Mucosa of descending colon (tissue), 3 donors: ENCODE data around the gene KLHL24. TPM values are rescaled to one million over a fixed set of nuclear protein-coding genes. Genes with fewer than 3 reads are reported as not detected.
"Not testable (repeated sequence)": the region's sequence is repeated elsewhere in the genome, so short reads cannot be mapped to it uniquely, and the experiment has no call there.

ENCODE experiments used
- ATAC-seq: fragments of 200-7000 bp; cut with Tn5 transposase; one replicate; pipeline ENCODE4 v1.9.1; 2020; ENCODE audit warnings: mild to moderate bottlenecking, moderate library complexity
- DNase-seq, 3 donors: peaks; one replicate each; pipeline ENCODE4 v3.0.0-alpha.2; 2020
- H3K36me3 ChIP-seq: fragments of 200-600 bp; one replicate; pipeline ENCODE4 v1.8.0; 2021; ENCODE audit warnings: low read depth, mild to moderate bottlenecking
- H3K4me1 ChIP-seq: fragments of 200-600 bp; one replicate; pipeline ENCODE4 v1.8.0; 2021; ENCODE audit warnings: low read depth, mild to moderate bottlenecking
- H3K4me3 ChIP-seq: fragments of 200-600 bp; one replicate; pipeline ENCODE4 v1.8.0; 2021; ENCODE audit warnings: mild to moderate bottlenecking
- H3K9me3 ChIP-seq: fragments of 200-600 bp; one replicate; pipeline ENCODE4 v1.8.0; 2021; ENCODE audit warnings: mild to moderate bottlenecking
- intact Hi-C, 2 donors: fragments of 100-400 bp; cut with DNase I in 1 of 2; cut with micrococcal nuclease in 1 of 2; formaldehyde crosslinking; loops; one replicate each; pipeline versions ENCODE4 v1.11.0 to v1.11.1; 2022; cut with DNase I, micrococcal nuclease
- total RNA-seq, 3 donors: library from RNA; stranded (reverse); fragmentation: NEBNext Ultra II Directional in 2 of 3; extraction: Animal tissue kit (Norgen Biotek cat#: 25700) in 2 of 3; gene quantifications; one replicate each; pipeline versions ENCODE4 v1.2.1 to v1.2.4, GENCODE V29; 2021 to 2023
- TF ChIP-seq, protein P1 (sequence below): fragments of 200-600 bp; IDR thresholded peaks from one replicate; pipeline ENCODE4 v1.8.0; 2022; ENCODE audit warnings: antibody characterized with exemption, mild to moderate bottlenecking
- donor health status: DM: no; HTN: no; CAD: no; lungs with moderate emphysema.
- donor health status: DM: no; HTN: no; CAD: no.
- donor health status: DM: no; HTN: yes; CAD: no.

KLHL24 gene
- total RNA-seq, 3 donors from 2014 or later, result 45.3 to 99.2 (median 69.9) TPM

DNA sequence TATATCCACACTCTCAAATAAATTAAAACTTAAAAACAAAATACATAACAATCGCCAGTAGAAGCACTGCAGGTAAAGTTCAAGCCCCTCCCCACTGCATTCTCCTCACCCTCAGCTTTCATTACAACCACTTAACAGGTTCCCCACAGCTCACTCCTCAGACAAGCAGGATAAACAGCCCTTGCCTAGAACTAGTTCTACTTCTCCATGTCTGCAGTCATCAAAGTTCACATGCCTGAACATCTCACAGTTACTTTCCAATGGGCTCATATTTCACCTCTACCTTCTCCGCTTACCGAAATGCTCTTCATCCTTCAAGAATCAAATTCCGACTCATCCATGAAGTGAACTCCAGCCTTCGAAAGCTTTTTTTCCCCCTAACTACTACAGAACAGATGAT lies 66.3 kb downstream of the KLHL24 start:
- H3K4me1 ChIP-seq, result peaks cover 8% of the 10 kb centered on the region
- DNase-seq, result no peak
- H3K4me3 ChIP-seq, result no peak overlapping the region
- H3K36me3 ChIP-seq, result no peaks in the 10 kb centered on the region
- intact Hi-C loops, result no loop called here
- ATAC-seq, result no peak
- no peaks in the 10 kb centered on the region for H3K9me3 ChIP-seq
- TF ChIP-seq, protein P1, sequence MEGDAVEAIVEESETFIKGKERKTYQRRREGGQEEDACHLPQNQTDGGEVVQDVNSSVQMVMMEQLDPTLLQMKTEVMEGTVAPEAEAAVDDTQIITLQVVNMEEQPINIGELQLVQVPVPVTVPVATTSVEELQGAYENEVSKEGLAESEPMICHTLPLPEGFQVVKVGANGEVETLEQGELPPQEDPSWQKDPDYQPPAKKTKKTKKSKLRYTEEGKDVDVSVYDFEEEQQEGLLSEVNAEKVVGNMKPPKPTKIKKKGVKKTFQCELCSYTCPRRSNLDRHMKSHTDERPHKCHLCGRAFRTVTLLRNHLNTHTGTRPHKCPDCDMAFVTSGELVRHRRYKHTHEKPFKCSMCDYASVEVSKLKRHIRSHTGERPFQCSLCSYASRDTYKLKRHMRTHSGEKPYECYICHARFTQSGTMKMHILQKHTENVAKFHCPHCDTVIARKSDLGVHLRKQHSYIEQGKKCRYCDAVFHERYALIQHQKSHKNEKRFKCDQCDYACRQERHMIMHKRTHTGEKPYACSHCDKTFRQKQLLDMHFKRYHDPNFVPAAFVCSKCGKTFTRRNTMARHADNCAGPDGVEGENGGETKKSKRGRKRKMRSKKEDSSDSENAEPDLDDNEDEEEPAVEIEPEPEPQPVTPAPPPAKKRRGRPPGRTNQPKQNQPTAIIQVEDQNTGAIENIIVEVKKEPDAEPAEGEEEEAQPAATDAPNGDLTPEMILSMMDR, result no peak

DNA sequence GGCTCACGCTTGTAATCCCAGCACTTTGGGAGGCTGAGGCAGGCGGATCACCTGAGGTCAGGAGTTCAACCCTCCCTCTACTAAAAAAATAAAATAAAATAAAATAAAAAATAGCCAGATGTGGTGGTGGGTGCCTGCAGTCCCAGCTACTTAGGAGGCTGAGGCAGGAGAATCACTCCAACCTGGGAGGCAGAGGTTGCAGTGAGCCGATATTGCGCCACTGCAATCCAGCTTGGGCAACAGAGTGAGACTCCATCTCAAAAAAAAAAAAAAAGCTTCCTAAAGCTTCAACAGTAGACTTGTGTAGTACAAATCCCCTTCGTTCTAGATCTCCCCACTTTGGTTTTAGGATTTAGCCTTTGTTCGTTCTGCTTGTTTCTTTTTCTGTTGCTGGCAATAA lies 68.5 kb downstream of the KLHL24 start:
- H3K4me1 ChIP-seq, intact Hi-C loops: not testable (repeated sequence)

DNA sequence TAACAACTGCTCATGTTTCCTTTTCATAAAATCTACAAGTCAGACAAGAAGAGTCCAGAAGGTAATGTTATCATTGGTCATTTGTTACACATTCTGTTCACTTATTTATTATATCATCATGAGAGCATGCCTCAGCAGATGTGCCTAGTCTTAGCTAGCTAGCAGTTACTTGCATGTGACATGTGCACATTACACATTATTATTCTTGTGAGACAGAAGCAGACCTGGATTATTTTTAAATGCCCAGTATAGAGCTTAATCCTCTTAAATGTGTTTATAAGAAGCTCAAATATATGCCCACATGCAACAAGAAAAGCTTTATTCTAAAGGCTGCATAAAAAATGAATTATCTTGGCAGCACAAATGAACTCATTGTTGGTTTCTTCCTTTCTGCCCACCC lies 74.8 kb downstream of the KLHL24 start:
- ATAC-seq (no peak), DNase-seq (no peak)
- H3K9me3 ChIP-seq, result no peaks in the 10 kb centered on the region
- H3K4me3 ChIP-seq, result no peak overlapping the region
- no peaks in the 10 kb centered on the region for H3K4me1 ChIP-seq
- TF ChIP-seq, protein P1, result no peak
- intact Hi-C loops, result no loop called here
- H3K36me3 ChIP-seq, result no peaks in the 10 kb centered on the region

More for the DNA sequence above, 68.5 kb downstream of the KLHL24 start:
- H3K9me3 ChIP-seq, H3K4me3 ChIP-seq, ATAC-seq, H3K36me3 ChIP-seq, DNase-seq: not testable (repeated sequence)

DNA sequence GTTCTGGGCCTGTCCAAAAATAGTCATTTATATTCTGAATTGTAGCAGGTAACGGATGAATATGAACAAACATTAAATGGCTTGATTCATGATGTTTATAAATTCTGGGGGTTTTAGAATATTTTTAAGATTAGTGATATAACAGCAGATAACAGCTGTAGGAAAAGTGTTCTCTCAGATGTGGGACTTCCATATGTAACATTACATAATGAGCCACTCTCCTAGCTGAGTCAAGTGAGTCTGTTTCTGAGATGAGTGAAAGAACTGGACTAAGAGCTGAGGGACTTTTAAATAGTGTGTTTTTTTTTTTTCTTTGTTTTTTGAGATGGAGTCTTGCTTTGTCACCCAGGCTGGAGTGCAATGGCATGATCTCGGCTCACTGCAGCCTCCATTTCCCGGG lies 76.1 kb downstream of the KLHL24 start:
- no peak for ATAC-seq
- TF ChIP-seq, protein P1, result no peak
- intact Hi-C loops, result no loop called here

DNA sequence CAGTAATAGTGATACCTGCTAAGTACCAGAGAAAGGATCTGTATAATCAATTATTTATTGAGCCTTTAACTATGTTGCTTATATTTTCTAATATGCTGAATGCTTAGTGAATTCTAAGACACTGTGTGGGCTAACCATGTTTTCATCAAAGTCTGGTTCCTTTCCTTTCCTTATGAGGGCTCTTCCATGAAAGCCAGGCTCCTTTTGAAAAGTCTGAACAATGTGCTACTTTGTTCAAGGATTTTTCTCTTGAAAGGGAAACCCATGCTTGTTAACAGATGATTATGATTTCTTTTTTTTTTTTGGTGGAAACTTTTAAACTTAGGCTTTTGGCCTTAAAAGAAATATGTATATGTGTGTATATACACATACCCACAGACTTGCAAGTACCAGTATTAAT lies 79.2 kb downstream of the KLHL24 start:
- DNase-seq (no peak), ATAC-seq (no peak)
- TF ChIP-seq, protein P1, result no peak
- Histone ChIP-seq H3K9me3 (no peaks in the 10 kb centered on the region), H3K4me1 (no peaks in the 10 kb centered on the region), H3K36me3 (no peaks in the 10 kb centered on the region), H3K4me3 (no peak overlapping the region)
- intact Hi-C loops, result no loop called here

More for the DNA sequence above, 76.1 kb downstream of the KLHL24 start:
- Histone ChIP-seq H3K9me3 (no peaks in the 10 kb centered on the region), H3K4me3 (no peak overlapping the region), H3K36me3 (no peaks in the 10 kb centered on the region), H3K4me1 (no peaks in the 10 kb centered on the region)
- DNase-seq, result no peak

DNA sequence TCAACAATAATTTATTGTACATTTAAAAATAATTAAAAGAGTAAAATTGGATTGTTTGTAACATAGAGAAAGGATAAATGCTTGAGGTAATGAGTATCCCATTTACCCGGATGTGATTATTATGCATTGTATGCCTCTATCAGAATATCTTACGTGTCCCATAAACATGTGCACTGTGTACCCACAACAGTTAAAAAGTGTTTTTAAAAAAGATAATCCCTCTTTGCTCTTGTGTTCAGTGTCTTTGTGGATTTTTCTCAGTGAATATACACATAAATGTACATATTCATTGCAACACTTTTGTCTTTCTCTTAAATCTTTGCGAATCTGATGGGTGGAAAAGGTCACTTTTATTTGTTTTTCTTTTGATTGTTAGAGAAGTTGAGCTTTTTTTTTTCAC lies 82.6 kb downstream of the KLHL24 start:
- Histone ChIP-seq H3K36me3 (no peaks in the 10 kb centered on the region), H3K9me3 (no peaks in the 10 kb centered on the region), H3K4me3 (no peak overlapping the region), H3K4me1 (no peaks in the 10 kb centered on the region)
- ATAC-seq (no peak), DNase-seq (no peak)
- intact Hi-C loops, result no loop called here
- TF ChIP-seq, protein P1, result no peak
